HepG2 (cell line): ENCODE data around the gene ACADS. TPM values are rescaled to one million over a fixed set of nuclear protein-coding genes. Genes with fewer than 3 reads are reported as not detected.

ENCODE experiments used
- ASH2L ChIP-seq: fragments of 300-600, 200-600 bp; sonication (generic); IDR thresholded peaks from 2 replicates; pipeline ENCODE4 v1.7.0; 2017; ENCODE audit warnings: low read depth, mild to moderate bottlenecking, moderate library complexity, mixed read lengths, low read length; ENCODE audit not compliant: insufficient read length
- ATF7-NPFF ChIP-seq: sonication (generic); formaldehyde crosslinking; IDR thresholded peaks from 2 replicates; pipeline ENCODE4 v1.8.1; 2023; ENCODE audit warnings: mild to moderate bottlenecking, low read depth, missing genetic modification reagents, moderate library complexity
- GATAD1 ChIP-seq: IDR thresholded peaks from 2 replicates; pipeline ENCODE4 v1.6.1; 2016; ENCODE audit warnings: missing genetic modification reagents, missing compliant biosample characterization
- GMEB1 ChIP-seq: sonication (generic); formaldehyde crosslinking; IDR thresholded peaks from 2 replicates; pipeline ENCODE4 v1.5.1; 2020; ENCODE audit warnings: missing genetic modification reagents, mild to moderate bottlenecking, borderline replicate concordance
- HOXA3 ChIP-seq: sonication (generic); formaldehyde crosslinking; IDR thresholded peaks from 2 replicates; pipeline ENCODE4 v1.5.0; 2020; ENCODE audit warnings: missing genetic modification reagents
- HOXA9 ChIP-seq: sonication (generic); formaldehyde crosslinking; IDR thresholded peaks from 2 replicates; pipeline ENCODE4 v1.8.1; 2022; ENCODE audit warnings: missing genetic modification reagents, mild to moderate bottlenecking, moderate library complexity, borderline replicate concordance
- KAT8 ChIP-seq: IDR thresholded peaks from 2 replicates; pipeline ENCODE4 v1.6.1; 2016; ENCODE audit warnings: missing genetic modification reagents, missing compliant biosample characterization
- MIXL1 ChIP-seq: IDR thresholded peaks from 2 replicates; pipeline ENCODE4 v1.6.1; 2016
- MTF2 ChIP-seq: sonication (generic); formaldehyde crosslinking; IDR thresholded peaks from 2 replicates; pipeline ENCODE4 v1.5.0; 2020; ENCODE audit warnings: missing genetic modification reagents, borderline replicate concordance
- MZF1 ChIP-seq: sonication (generic); formaldehyde crosslinking; IDR thresholded peaks from 2 replicates; pipeline ENCODE4 v1.8.1; 2023; ENCODE audit warnings: mild to moderate bottlenecking, missing genetic modification reagents, borderline replicate concordance
- NFIB ChIP-seq: sonication (generic); formaldehyde crosslinking; IDR thresholded peaks from 2 replicates; pipeline ENCODE4 v1.9.0; 2021; ENCODE audit warnings: missing genetic modification reagents, mild to moderate bottlenecking, borderline replicate concordance
- PBX2 ChIP-seq: IDR thresholded peaks from 2 replicates; pipeline ENCODE4 v1.6.1; 2016; ENCODE audit warnings: control low read depth
- PRDM15 ChIP-seq: sonication (generic); formaldehyde crosslinking; IDR thresholded peaks from 2 replicates; pipeline ENCODE4 v1.4.0; 2020; ENCODE audit warnings: missing genetic modification reagents
- SMARCE1 ChIP-seq: fragments of 450-650 bp; IDR thresholded peaks from 2 replicates; pipeline ENCODE4 v1.6.1; 2017; ENCODE audit warnings: borderline replicate concordance
- SP2 ChIP-seq: sonication (generic); formaldehyde crosslinking; IDR thresholded peaks from 2 replicates; pipeline ENCODE4 v1.5.1; 2020; ENCODE audit warnings: mild to moderate bottlenecking, missing genetic modification reagents
- SPEN ChIP-seq: sonication (generic); formaldehyde crosslinking; IDR thresholded peaks from 2 replicates; pipeline ENCODE4 v1.5.1; 2020; ENCODE audit warnings: low read depth, mild to moderate bottlenecking, missing genetic modification reagents
- TBX3 ChIP-seq: fragments of 450-650 bp; IDR thresholded peaks from 2 replicates; pipeline ENCODE4 v1.6.1; 2017; ENCODE audit warnings: antibody characterized with exemption, mild to moderate bottlenecking, inconsistent platforms, borderline replicate concordance
- ZNF577 ChIP-seq: sonication (generic); formaldehyde crosslinking; IDR thresholded peaks from 2 replicates; pipeline ENCODE4 v1.4.0; 2020; ENCODE audit warnings: mild to moderate bottlenecking, low read depth, missing genetic modification reagents, borderline replicate concordance
- polyA plus RNA-seq, 8 experiments: library from polyadenylated mRNA; depleted of rRNA in 3 of 8; stranded (reverse) in 7 of 8; unstranded in 1 of 8; fragments of >200 nt; fragmentation: Illumina TruSeq in 4 of 8; extraction: Trizol in 4 of 8; gene quantifications; 2 replicates each; pipeline versions ENCODE4 v1.2.1 to v1.2.3, GENCODE V29; 2011 to 2016; ENCODE audit warnings: low read depth in 4 of 8, missing spikeins in 1 of 8, mixed read lengths in 1 of 8; ENCODE audit not compliant: insufficient read depth in 1 of 8
- total RNA-seq, 5 experiments: library from RNA; depleted of rRNA; stranded (reverse); fragments of >200 nt; fragmentation: Illumina TruSeq; extraction: Trizol; gene quantifications; 2 replicates each; pipeline ENCODE4 v1.2.3, GENCODE V29; 2016; ENCODE audit warnings: low read depth in 1 of 5
- TF ChIP-seq, protein P1 (sequence below): sonication (generic); formaldehyde crosslinking; IDR thresholded peaks from 2 replicates; pipeline ENCODE4 v1.9.0; 2021; ENCODE audit warnings: missing genetic modification reagents, mild to moderate bottlenecking, borderline replicate concordance

The ACADS gene
- total and polyA plus RNA-seq, 2 of the 13 experiments (the other 11 are each of a cell fraction or from before 2014, with no cell fraction given), result 17.4 to 27.7 TPM

- no peak for TF ChIP-seq PRDM15 (CRISPR knock-in tag)
- no peak for TF ChIP-seq MIXL1 (CRISPR knock-in tag)
- TF ChIP-seq KAT8 (CRISPR knock-in tag), result no peak
- TF ChIP-seq SP2 (CRISPR knock-in tag), result peak; percentile 39; the same call in 1 of the 2 replicates
- no peak for TF ChIP-seq HOXA9 (CRISPR knock-in tag)
- TF ChIP-seq SPEN, result peak; percentile 48
- TF ChIP-seq SMARCE1, result no peak
- 0 out of 2 replicates have a peak, but pooled peaks have one; percentile 24 for TF ChIP-seq PBX2 (CRISPR knock-in tag)
- TF ChIP-seq ASH2L, result peak; percentile 60
- TF ChIP-seq TBX3, result no peak
- no peak for TF ChIP-seq GMEB1 (CRISPR knock-in tag)
- TF ChIP-seq MTF2 (CRISPR knock-in tag), result no peak
- TF ChIP-seq, protein P1, sequence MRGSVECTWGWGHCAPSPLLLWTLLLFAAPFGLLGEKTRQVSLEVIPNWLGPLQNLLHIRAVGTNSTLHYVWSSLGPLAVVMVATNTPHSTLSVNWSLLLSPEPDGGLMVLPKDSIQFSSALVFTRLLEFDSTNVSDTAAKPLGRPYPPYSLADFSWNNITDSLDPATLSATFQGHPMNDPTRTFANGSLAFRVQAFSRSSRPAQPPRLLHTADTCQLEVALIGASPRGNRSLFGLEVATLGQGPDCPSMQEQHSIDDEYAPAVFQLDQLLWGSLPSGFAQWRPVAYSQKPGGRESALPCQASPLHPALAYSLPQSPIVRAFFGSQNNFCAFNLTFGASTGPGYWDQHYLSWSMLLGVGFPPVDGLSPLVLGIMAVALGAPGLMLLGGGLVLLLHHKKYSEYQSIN (CRISPR knock-in tag), result no peak
- no peak for TF ChIP-seq MZF1
- no peak for TF ChIP-seq ZNF577 (CRISPR knock-in tag)
- peak; percentile 75 for TF ChIP-seq HOXA3 (CRISPR knock-in tag)
- no peak for TF ChIP-seq GATAD1 (CRISPR knock-in tag)
- TF ChIP-seq NFIB, result no peak
- 0 out of 2 replicates have a peak, but pooled peaks have one; percentile 53 for TF ChIP-seq ATF7-NPFF (CRISPR knock-in tag)
Measured at GRCh38 chr12:120710031-120710804, 15.4 kb upstream of the ACADS start, which contains the start of gene UNC119B (continued).
